Peyer's patch (tissue), 4 donors: Measurements from ENCODE around the gene F5. TPM values are rescaled to one million over a fixed set of nuclear protein-coding genes. Genes with fewer than 3 reads are reported as not detected.

Source experiments
- DNase-seq, 3 donors: peaks; one replicate each; pipeline ENCODE4 v3.0.0-alpha.2; 2017 to 2019
- H3K27ac ChIP-seq, 4 donors: fragments of 200-600 bp; sonication (generic); one replicate each; pipeline ENCODE4 v1.5.1; 2016 to 2019
- H3K27me3 ChIP-seq, 2 donors: fragments of 200-600 bp; sonication (generic); one replicate each; pipeline ENCODE4 v1.5.1; 2019
- H3K36me3 ChIP-seq, 3 donors: fragments of 200-600 bp; sonication (generic); one replicate each; pipeline ENCODE4 v1.5.1; 2016 to 2019
- H3K4me1 ChIP-seq, 4 donors: fragments of 200-600 bp; sonication (generic); one replicate each; pipeline ENCODE4 v1.5.1; 2016 to 2019
- H3K4me3 ChIP-seq, 4 donors: fragments of 200-600 bp; sonication (generic); 1 replicate in 3 of 4; 2 replicates in 1 of 4; pipeline ENCODE4 v1.5.1; 2016 to 2019; ENCODE audit warnings: mild to moderate bottlenecking in 1 of 4
- H3K9me3 ChIP-seq, 4 donors: fragments of 200-600 bp; sonication (generic); one replicate each; pipeline ENCODE4 v1.5.1; 2016 to 2019; ENCODE audit warnings: mild to moderate bottlenecking in 1 of 4
- CTCF ChIP-seq, 6 experiments: fragments of 450-650 bp in 4 of 6; fragments of 200-600 bp in 2 of 6; sonication (generic) in 1 of 6; IDR thresholded peaks; one replicate each; pipeline ENCODE4 v1.5.1; 2017 to 2019; ENCODE audit warnings: antibody characterized with exemption in 6 of 6, mild to moderate bottlenecking in 3 of 6, moderate library complexity in 1 of 6
- POLR2A ChIP-seq, 2 donors: fragments of 450-650 bp; IDR thresholded peaks; one replicate each; pipeline ENCODE4 v1.5.1; 2017; ENCODE audit warnings: antibody characterized with exemption in 2 of 2, mild to moderate bottlenecking in 2 of 2, moderate library complexity in 2 of 2
- total RNA-seq, 4 donors: library from RNA; depleted of rRNA; stranded (reverse); fragments of >200 nt; gene quantifications; one replicate each; pipeline ENCODE4 v1.1.0, GENCODE V29; 2016

F5 gene
- total RNA-seq, 4 donors from 2014 or later = 0.18 to 0.80 (median 0.28) TPM; not detected in 1

- Histone ChIP-seq H3K4me3 (no peak overlapping the region), H3K9me3 (no peaks in the 10 kb centered on the region), H3K4me1 (peaks cover 0 to 7% (median 0%) of the 10 kb centered on the region in 4 donors), H3K27me3 (no peaks in the 10 kb centered on the region), H3K36me3 (no peaks in the 10 kb centered on the region), H3K27ac (no peak overlapping the region)
- peak in 1 of 3 donors; percentile 65 for DNase-seq
- no peak for TF ChIP-seq CTCF (IDR thresholded peaks at IDR 0.05)
- no peak for TF ChIP-seq POLR2A (IDR thresholded peaks at IDR 0.05)
Measured at GRCh38 chr1:169565335-169566271, 20.7 kb downstream of the F5 start.

GRCh38 chr1:169563650-169564049 lies 22.6 kb downstream of the F5 start:
- Histone ChIP-seq H3K9me3 (no peaks in the 10 kb centered on the region), H3K36me3 (no peaks in the 10 kb centered on the region), H3K4me3 (no peak overlapping the region), H3K4me1 (no peaks in the 10 kb centered on the region), H3K27ac (no peak overlapping the region), H3K27me3 (no peaks in the 10 kb centered on the region)
- TF ChIP-seq POLR2A (IDR thresholded peaks at IDR 0.05) = no peak
- TF ChIP-seq CTCF (IDR thresholded peaks at IDR 0.05) = no peak
- no peak for DNase-seq

GRCh38 chr1:169563019-169563615 lies 23.2 kb downstream of the F5 start:
- Histone ChIP-seq H3K27me3 (no peaks in the 10 kb centered on the region), H3K27ac (no peak overlapping the region), H3K4me3 (no peak overlapping the region), H3K36me3 (no peaks in the 10 kb centered on the region), H3K9me3 (no peaks in the 10 kb centered on the region), H3K4me1 (no peaks in the 10 kb centered on the region)
- DNase-seq = no peak
- no peak for TF ChIP-seq POLR2A (IDR thresholded peaks at IDR 0.05)
- TF ChIP-seq CTCF (IDR thresholded peaks at IDR 0.05) = no peak

- no peaks in the 10 kb centered on the region for H3K36me3 ChIP-seq
- TF ChIP-seq POLR2A (IDR thresholded peaks at IDR 0.05) (no peak), CTCF (IDR thresholded peaks at IDR 0.05) (no peak)
- H3K27me3 ChIP-seq = no peaks in the 10 kb centered on the region
- no peak overlapping the region for H3K4me3 ChIP-seq
- H3K4me1 ChIP-seq = no peaks in the 10 kb centered on the region
- no peaks in the 10 kb centered on the region for H3K9me3 ChIP-seq
- DNase-seq = no peak
- H3K27ac ChIP-seq = no peak overlapping the region
Measured at GRCh38 chr1:169561692-169562091, 24.6 kb downstream of the F5 start.

- H3K27me3 ChIP-seq = no peaks in the 10 kb centered on the region
- no peaks in the 10 kb centered on the region for H3K36me3 ChIP-seq
- H3K4me1 ChIP-seq = no peaks in the 10 kb centered on the region
- no peak for DNase-seq
- no peaks in the 10 kb centered on the region for H3K9me3 ChIP-seq
- no peak overlapping the region for H3K27ac ChIP-seq
- no peak overlapping the region for H3K4me3 ChIP-seq
- TF ChIP-seq POLR2A (IDR thresholded peaks at IDR 0.05) (no peak), CTCF (IDR thresholded peaks at IDR 0.05) (no peak)
Measured at GRCh38 chr1:169557131-169557530, 29.1 kb downstream of the F5 start.
